ENCODE measurements around the gene GNB1L.

- TF ChIP-seq EZH2 (optimal IDR thresholded peaks at IDR 0.05; ENCODE audit: low read depth, low read length) (no peak), CTCF (IDR thresholded peaks at IDR 0.05; ENCODE audit: low read length) (no peak), EZH2phosphoT487 (IDR thresholded peaks at IDR 0.05; ENCODE audit: low read length) (no peak)
These were observed 84.1 kb downstream of the GNB1L start for GRCh38 chr22:19770349-19771220.
